Measurements from ENCODE around the gene NKIRAS2.
A peak's percentile ranks its signal among the peaks of the same experiment; 100 is the strongest.

The NKIRAS2 gene

DNA sequence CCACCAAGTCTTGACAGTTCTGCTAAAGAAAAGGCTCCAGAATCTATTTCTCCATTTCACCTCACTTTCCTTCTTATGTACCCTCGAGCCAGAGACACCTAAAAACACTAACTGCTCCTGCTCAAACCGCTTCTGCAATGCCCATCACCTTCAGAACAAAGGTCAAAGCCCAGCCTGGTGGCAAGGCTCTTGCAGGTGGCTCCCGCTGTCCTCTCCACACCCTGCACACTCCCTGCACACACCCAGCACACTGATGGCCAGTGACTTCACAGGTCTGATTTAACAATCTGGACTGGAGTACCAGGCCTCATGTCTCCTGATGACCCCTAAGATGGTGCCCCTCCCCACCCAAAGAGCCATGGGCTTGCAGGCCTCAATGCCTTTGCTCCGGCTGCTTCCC, 40.3 kb downstream of the NKIRAS2 start:
- TF ChIP-seq, protein P1, sequence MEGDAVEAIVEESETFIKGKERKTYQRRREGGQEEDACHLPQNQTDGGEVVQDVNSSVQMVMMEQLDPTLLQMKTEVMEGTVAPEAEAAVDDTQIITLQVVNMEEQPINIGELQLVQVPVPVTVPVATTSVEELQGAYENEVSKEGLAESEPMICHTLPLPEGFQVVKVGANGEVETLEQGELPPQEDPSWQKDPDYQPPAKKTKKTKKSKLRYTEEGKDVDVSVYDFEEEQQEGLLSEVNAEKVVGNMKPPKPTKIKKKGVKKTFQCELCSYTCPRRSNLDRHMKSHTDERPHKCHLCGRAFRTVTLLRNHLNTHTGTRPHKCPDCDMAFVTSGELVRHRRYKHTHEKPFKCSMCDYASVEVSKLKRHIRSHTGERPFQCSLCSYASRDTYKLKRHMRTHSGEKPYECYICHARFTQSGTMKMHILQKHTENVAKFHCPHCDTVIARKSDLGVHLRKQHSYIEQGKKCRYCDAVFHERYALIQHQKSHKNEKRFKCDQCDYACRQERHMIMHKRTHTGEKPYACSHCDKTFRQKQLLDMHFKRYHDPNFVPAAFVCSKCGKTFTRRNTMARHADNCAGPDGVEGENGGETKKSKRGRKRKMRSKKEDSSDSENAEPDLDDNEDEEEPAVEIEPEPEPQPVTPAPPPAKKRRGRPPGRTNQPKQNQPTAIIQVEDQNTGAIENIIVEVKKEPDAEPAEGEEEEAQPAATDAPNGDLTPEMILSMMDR (IDR thresholded peaks at IDR 0.05; ENCODE audit: extremely low read depth, insufficient read depth, missing control alignments): no peak
- in situ Hi-C loops (cut with MboI; ENCODE audit: low pct_unique_long_range_greater_than_20kb, low sequenced_read_pairs, unreplicated experiment): no loop called here
- no peak for DNase-seq (ENCODE audit: low spot score)

DNA sequence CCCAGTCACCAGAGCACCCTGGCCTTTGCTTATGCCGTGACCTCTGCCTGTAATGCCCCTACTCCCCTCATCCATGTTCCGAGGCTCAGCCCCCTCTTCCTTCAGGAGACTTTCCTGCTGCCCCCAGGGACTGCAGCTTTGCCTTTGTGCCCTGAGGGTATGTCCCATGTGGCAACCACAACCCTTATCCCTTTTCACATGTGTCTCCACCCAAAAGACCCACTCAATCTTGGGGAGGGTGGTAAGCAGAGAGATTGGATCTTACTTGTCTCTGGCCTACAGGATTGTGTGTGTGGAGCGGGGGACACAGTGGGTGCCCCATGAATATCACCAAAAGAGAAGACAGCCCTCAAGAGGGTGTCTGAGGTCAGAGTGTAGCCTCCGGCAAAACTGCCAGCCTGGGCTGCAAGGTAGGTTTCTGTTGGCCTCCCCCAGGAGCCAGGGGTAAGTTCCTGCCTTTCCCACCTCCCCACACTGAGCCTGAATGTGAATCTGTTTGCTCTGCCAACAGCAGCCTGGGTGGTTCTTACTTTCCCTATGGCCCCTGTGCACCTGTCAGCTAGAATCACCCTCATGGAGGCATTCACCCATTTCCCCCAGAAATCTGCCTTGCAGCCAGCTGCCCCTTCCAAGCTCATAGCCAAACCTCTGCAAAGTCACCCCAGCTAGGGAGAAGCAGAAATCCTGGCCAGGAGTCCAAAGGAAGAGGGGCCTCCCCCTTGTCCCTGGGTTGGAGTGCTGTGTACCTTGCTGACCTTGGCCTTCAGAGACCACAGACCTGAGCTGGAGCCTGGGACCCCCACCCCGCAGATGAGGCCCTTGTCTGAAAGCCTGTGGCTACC, 42.0 kb downstream of the NKIRAS2 start:
- DNase-seq (ENCODE audit: low spot score): no peak
- in situ Hi-C loops (cut with MboI; ENCODE audit: low pct_unique_long_range_greater_than_20kb, low sequenced_read_pairs, unreplicated experiment): no loop called here
- TF ChIP-seq, protein P1 (IDR thresholded peaks at IDR 0.05; ENCODE audit: extremely low read depth, insufficient read depth, missing control alignments): no peak

DNA sequence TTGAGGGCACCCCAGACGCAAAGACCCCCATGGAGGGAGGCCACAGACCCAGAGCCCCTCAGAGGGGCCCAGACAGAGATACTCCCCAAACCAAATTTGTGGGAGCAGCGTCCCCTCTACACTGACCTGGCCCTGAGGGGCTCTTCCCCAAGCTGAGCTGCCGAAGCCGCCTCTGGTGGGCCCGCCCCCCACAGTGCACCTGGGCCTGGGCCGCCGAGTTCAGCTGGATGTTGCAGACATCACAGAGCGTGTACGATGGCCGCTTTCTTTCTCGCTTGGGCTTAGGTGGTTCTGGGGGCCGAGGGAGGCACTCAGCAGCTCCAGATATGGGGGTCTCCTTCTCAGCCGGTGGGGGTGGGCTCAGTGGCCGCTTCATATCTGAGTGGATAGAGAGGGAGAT, 42.8 kb downstream of the NKIRAS2 start:
- in situ Hi-C loops (cut with MboI; ENCODE audit: low pct_unique_long_range_greater_than_20kb, low sequenced_read_pairs, unreplicated experiment): no loop called here

DNA sequence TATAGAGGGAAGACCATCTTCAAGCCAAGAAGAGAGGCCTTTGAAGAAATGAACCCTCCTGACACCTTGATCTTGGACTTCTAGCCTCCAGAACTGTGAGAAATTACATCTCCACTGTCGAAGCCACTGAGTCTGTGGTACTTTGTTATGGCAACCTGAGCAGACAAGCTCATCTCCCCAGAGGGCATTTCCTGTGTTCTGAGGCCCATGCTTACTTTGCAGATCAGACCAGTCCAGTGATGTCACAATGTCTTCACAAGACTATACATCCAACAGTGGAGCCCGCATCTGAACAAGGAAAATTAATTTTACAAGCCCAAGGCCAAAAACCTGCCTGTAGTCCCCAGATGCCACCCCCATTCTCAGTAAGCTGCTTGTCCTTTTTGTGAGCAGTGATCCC, 45.3 kb downstream of the NKIRAS2 start:
- no peak for DNase-seq (ENCODE audit: low spot score)
- in situ Hi-C loops (cut with MboI; ENCODE audit: low pct_unique_long_range_greater_than_20kb, low sequenced_read_pairs, unreplicated experiment): no loop called here
- TF ChIP-seq, protein P1 (IDR thresholded peaks at IDR 0.05; ENCODE audit: extremely low read depth, insufficient read depth, missing control alignments): no peak

More for the DNA sequence above, 42.8 kb downstream of the NKIRAS2 start:
- TF ChIP-seq, protein P1 (IDR thresholded peaks at IDR 0.05; ENCODE audit: extremely low read depth, insufficient read depth, missing control alignments): no peak
- DNase-seq (ENCODE audit: low spot score): no peak

DNA sequence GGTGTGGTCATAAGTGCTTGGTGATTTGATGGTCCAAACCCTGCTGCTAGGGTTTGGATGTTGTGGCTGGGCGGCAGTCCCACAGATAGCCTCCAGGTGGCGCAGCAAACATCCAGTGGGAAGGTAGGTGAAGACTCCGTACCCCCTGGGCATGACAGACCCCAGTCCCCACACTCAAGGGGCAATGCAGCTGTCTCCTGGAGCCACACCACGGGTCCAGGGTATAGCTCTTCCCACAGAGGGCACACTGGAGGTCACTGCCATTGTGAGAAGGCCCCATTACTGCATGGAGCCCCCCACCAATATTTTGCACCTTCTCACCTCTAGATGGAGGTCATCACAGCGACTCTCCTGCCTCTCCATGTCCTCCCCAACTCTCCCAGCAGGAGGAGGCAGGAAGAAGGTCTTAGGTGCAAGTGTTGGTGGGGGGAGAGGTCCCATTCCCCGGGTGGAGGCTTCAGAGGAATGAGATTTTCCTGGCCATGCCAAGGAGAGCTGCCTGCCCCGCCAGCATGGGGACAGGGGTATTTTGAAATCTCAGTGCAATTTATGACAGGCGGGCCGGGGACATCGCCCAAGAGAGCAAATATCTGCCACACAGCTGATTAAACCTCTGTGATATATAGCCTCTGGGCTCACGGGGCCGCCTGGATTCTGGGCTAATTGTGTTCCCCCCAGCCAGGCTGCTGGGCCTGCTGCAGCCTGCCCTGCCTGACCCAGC, 47.6 kb downstream of the NKIRAS2 start:
- in situ Hi-C loops (cut with MboI; ENCODE audit: low pct_unique_long_range_greater_than_20kb, low sequenced_read_pairs, unreplicated experiment): no loop called here
- DNase-seq (ENCODE audit: low spot score): peak; percentile 77

DNA sequence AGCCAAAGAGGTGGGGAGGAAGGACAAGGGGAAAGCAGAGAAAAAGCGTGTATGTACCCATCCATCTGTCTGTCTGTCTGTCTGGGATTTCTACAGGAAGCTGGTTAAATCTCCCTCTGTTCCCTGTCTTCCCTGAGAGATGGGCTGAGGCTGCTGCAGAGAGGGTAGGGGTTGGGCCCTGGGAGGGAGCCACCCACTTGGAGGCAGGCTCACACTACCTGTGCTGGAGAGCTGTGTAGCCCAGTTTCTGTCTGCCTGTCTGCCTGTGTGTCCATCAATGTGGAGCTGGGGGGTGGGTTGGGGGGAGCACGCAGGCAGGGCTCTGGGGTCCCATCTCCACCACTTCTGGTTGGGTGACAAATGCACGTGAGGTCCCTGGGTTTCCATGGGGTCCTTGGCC, 49.1 kb downstream of the NKIRAS2 start:
- TF ChIP-seq, protein P1 (IDR thresholded peaks at IDR 0.05; ENCODE audit: extremely low read depth, insufficient read depth, missing control alignments): no peak
- DNase-seq (ENCODE audit: low spot score): no peak
- in situ Hi-C loops (cut with MboI; ENCODE audit: low pct_unique_long_range_greater_than_20kb, low sequenced_read_pairs, unreplicated experiment): no loop called here

More for the DNA sequence above, 47.6 kb downstream of the NKIRAS2 start:
- TF ChIP-seq, protein P1 (IDR thresholded peaks at IDR 0.05; ENCODE audit: extremely low read depth, insufficient read depth, missing control alignments): peak; percentile 89

All from GM13977 (cell line).